Heart right ventricle (tissue), 16 donors: ENCODE data around the gene FAM219B. TPM values are rescaled to one million over a fixed set of nuclear protein-coding genes. Genes with fewer than 3 reads are reported as not detected.

Experiments
- ATAC-seq, 8 donors: fragments of 200-7000 bp; cut with Tn5 transposase; one replicate each; pipeline ENCODE4 v1.9.1; 2020; ENCODE audit warnings: mild to moderate bottlenecking in 8 of 8, moderate library complexity in 8 of 8, moderate number of reproducible peaks in 1 of 8
- DNase-seq, 2 donors: peaks; one replicate each; pipeline ENCODE4 v3.0.0-alpha.2; 2020
- H3K27ac ChIP-seq, 10 donors: fragments of 200-600 bp; sonication (generic) in 2 of 10; one replicate each; pipeline versions ENCODE4 v1.5.0 to v1.8.0; 2020 to 2022; ENCODE audit warnings: mild to moderate bottlenecking in 3 of 10
- H3K27me3 ChIP-seq, 7 donors: fragments of 200-600 bp; one replicate each; pipeline ENCODE4 v1.8.0; 2021 to 2022; ENCODE audit warnings: mild to moderate bottlenecking in 2 of 7
- H3K36me3 ChIP-seq, 9 donors: fragments of 200-600 bp; sonication (generic) in 1 of 9; one replicate each; pipeline versions ENCODE4 v1.5.0 to v1.8.0; 2020 to 2022; ENCODE audit warnings: mild to moderate bottlenecking in 2 of 9
- H3K4me1 ChIP-seq, 9 donors: fragments of 200-600 bp; sonication (generic) in 1 of 9; one replicate each; pipeline versions ENCODE4 v1.5.0 to v1.8.0; 2020 to 2022; ENCODE audit warnings: mild to moderate bottlenecking in 4 of 9
- H3K4me3 ChIP-seq, 10 donors: fragments of 200-600 bp; sonication (generic) in 2 of 10; one replicate each; pipeline versions ENCODE4 v1.5.0 to v1.8.0; 2020 to 2022; ENCODE audit warnings: mild to moderate bottlenecking in 7 of 10, moderate library complexity in 2 of 10
- H3K9me3 ChIP-seq, 11 donors: fragments of 200-600 bp in 10 of 11; sonication (generic) in 2 of 11; one replicate each; pipeline versions ENCODE4 v1.5.0 to v1.8.0; 2013 to 2022; ENCODE audit warnings: mild to moderate bottlenecking in 2 of 11, control low read depth in 1 of 11, moderate library complexity in 1 of 11
- WGBS, 2 donors: extraction: QIAGEN DNeasy Blood & Tissue Kit; methylation state at CpG; one replicate each; pipeline ENCODE4 v1.1.7; 2013; ENCODE audit warnings: inconsistent platforms in 1 of 2; 5-methylcytosine and 5-hydroxymethylcytosine counted together
- intact Hi-C, 10 donors: fragments of 100-400 bp; cut with DNase I; formaldehyde crosslinking; loops; one replicate each; pipeline versions ENCODE4 v1.11.1 to v1.14.2; 2022
- polyA plus RNA-seq, 2 donors: library from polyadenylated mRNA; stranded (reverse); fragments of 200-250 nt; gene quantifications; one replicate each; pipeline ENCODE4 v1.2.3, GENCODE V29; 2013
- total RNA-seq, 10 donors: library from RNA; stranded (reverse); fragmentation: NEBNext Ultra II Directional in 3 of 10; extraction: Animal tissue kit (Norgen Biotek cat#: 25700) in 3 of 10; gene quantifications; one replicate each; pipeline versions ENCODE4 v1.2.1 to v1.2.4, GENCODE V29; 2021 to 2023
- TF ChIP-seq, protein P1 (sequence below), 9 donors: fragments of 200-600 bp; sonication (generic) in 2 of 9; IDR thresholded peaks; one replicate each; pipeline versions ENCODE4 v1.5.0 to v1.8.0; 2021 to 2022; ENCODE audit warnings: antibody characterized with exemption in 9 of 9, mild to moderate bottlenecking in 5 of 9, moderate library complexity in 1 of 9
- donor health status: Arrhythmogenic right ventricular cardiomyopathy.
- donor health status: ischemic (EF 13 %, LVEDD 7.1; RV severe dilation, severe dysfunction).
- donor health status: healthy with polysubstance abuse.
- donor health status: DM: no; HTN: yes; CAD: no.
- donor health status: DM: no; HTN: no; CAD: no.
- donor health status: ischemic (EF 25% LVEDD 6.9; RV normal size, moderate dysfunction).
- donor health status: ischemic (EF 25% LVEDD 5.7; RV mildly dilated, moderate dysfunction).
- donor health status: healthy.
- donor health status: DM: yes; HTN: yes; CAD: no.
- donor health status: Ischemic cardiomyopathy.
- donor health status: ischemic (EF 35%, LVEDD 5.7; RV mildly dilated, moderate dysfunction).
- donor health status: nonischemic (EF 11% LVEDD 7.7; RV severe dilation, severe dysfunction).
- donor health status: DM: yes; HTN: yes; CAD: no.
- donor health status: PGD.
- donor health status: ischemic (EF 29% LVEDD 5.4; RV normal size, mild dysfunction).
- donor health status: nonischemic (EF 23%, LVEDD 6.1; RV moderate dilation, normal function).

The FAM219B gene
- total and polyA plus RNA-seq, 12 donors = 27.1 to 159 (median 95.9) TPM

DNA sequence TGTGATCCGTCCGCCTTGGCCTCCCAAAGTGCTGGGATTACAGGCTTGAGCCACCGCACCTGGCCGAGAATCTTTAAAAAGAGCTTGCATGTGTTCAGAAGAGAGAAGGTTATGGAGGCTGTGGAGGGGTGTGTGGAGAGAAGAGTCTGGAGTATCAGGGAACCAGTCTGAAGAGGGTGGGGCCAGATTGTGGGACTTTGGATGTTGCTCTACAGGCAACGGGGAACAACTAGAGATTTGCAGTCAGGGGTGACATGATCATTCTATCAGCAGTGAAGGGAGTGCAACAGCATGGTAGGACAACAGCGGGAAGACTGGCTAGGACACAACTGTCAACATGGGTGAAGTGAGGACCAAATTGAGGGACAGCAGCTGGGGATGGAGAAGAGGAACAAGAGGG, 42.4 kb downstream of the FAM219B start:
- H3K36me3 ChIP-seq = peaks cover 0 to 22% (median 0%) of the 10 kb centered on the region in 9 donors
- WGBS, 2 donors = 89 to 90% methylated on average over 6 of the region's 6 CpGs
- H3K4me3 ChIP-seq = no peak overlapping the region
- ATAC-seq (no peak), DNase-seq (no peak)
- H3K27me3 ChIP-seq = no peaks in the 10 kb centered on the region
- H3K9me3 ChIP-seq = no peaks in the 10 kb centered on the region
- peaks cover 12 to 71% (median 48%) of the 10 kb centered on the region in 9 donors for H3K4me1 ChIP-seq
- intact Hi-C loops = no loop called here
- TF ChIP-seq, protein P1, sequence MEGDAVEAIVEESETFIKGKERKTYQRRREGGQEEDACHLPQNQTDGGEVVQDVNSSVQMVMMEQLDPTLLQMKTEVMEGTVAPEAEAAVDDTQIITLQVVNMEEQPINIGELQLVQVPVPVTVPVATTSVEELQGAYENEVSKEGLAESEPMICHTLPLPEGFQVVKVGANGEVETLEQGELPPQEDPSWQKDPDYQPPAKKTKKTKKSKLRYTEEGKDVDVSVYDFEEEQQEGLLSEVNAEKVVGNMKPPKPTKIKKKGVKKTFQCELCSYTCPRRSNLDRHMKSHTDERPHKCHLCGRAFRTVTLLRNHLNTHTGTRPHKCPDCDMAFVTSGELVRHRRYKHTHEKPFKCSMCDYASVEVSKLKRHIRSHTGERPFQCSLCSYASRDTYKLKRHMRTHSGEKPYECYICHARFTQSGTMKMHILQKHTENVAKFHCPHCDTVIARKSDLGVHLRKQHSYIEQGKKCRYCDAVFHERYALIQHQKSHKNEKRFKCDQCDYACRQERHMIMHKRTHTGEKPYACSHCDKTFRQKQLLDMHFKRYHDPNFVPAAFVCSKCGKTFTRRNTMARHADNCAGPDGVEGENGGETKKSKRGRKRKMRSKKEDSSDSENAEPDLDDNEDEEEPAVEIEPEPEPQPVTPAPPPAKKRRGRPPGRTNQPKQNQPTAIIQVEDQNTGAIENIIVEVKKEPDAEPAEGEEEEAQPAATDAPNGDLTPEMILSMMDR (IDR thresholded peaks at IDR 0.05) = no peak
- no peak overlapping the region for H3K27ac ChIP-seq

GRCh38 chr15:74863239-74864056, 43.2 kb downstream of the FAM219B start:
- Histone ChIP-seq H3K27ac (peak overlapping the region in 3 of 10 donors; percentile 6 to 39 (median 21)), H3K4me3 (no peak overlapping the region), H3K4me1 (peaks cover 13 to 71% (median 46%) of the 10 kb centered on the region in 9 donors), H3K27me3 (no peaks in the 10 kb centered on the region), H3K36me3 (peaks cover 0 to 18% (median 0%) of the 10 kb centered on the region in 9 donors), H3K9me3 (no peaks in the 10 kb centered on the region)
- intact Hi-C loops = no loop called here
- WGBS, 2 donors = 74 to 81% methylated on average over 11 of the region's 11 CpGs
- TF ChIP-seq, protein P1 (IDR thresholded peaks at IDR 0.05) = no peak
- ATAC-seq = peak in 2 of 8 donors; percentile 32 to 52
- DNase-seq = no peak

DNA sequence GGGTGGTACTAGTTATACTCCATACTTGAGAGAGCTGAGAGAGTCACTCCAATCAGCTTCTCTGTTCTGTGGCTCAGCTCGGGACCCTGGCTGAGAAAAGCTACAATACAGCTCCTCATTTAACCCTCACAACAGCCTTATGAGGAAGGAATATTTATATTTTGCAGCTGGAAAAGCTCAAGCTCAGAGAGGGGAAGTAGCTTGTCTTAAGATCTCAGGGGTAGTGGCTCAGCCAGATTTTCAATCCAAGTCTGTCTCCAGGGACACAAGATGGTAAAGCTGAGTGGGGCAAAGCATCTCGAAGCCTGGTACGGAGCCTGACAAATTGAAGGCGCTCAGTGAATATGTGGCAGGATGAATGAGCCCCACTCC, 48.3 kb downstream of the FAM219B start:
- no peak overlapping the region for H3K4me3 ChIP-seq
- no peaks in the 10 kb centered on the region for H3K27me3 ChIP-seq
- peaks cover 0 to 23% (median 11%) of the 10 kb centered on the region in 9 donors for H3K36me3 ChIP-seq
- peaks cover 4 to 48% (median 42%) of the 10 kb centered on the region in 9 donors for H3K4me1 ChIP-seq
- TF ChIP-seq, protein P1 (IDR thresholded peaks at IDR 0.05) = no peak
- DNase-seq (no peak), ATAC-seq (no peak)
- intact Hi-C loops = no loop called here
- no peaks in the 10 kb centered on the region for H3K9me3 ChIP-seq
- WGBS, 2 donors = 75 to 82% methylated on average over 4 of the region's 4 CpGs
- peak overlapping the region in 1 of 10 donors; percentile 53 for H3K27ac ChIP-seq

DNA sequence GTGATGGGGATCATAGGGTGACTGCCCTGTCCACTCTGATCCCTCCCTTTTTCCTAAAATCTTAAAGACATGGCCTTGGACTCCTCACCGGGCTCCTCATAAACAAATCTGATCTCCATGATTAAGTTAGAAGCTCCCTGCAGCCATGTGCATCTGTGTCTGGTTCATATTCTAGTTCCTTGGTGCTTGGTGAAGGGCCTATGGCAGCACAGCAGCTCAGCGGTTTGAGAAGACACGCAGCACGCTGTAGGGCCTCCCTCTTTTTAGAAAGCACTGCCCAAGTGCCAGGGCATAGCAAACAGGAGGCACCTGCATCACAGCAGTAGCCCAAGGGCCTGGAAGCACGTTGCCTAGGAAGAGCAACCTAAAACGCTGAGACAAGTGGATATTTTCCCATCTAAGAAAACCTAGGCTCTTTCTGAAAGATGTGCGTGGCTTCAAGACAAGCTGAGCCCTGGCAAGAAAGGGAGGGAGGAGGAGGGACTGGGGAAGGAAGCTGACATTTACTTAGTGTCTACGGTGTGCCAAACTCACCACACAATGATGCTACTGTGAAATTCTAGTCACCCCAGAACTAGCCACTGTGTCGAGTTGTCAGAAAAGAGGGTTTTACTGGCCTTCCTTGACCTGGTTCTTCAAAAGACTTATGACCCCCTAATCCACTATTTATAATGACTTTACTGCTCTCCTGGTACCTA, 48.8 kb downstream of the FAM219B start:
- 72 to 75% methylated on average over 9 of the region's 9 CpGs for WGBS, 2 donors
- Histone ChIP-seq H3K27ac (peak overlapping the region in 1 of 10 donors; percentile 53), H3K4me1 (peaks cover 4 to 48% (median 42%) of the 10 kb centered on the region in 9 donors), H3K36me3 (peaks cover 0 to 28% (median 16%) of the 10 kb centered on the region in 9 donors), H3K9me3 (no peaks in the 10 kb centered on the region), H3K27me3 (no peaks in the 10 kb centered on the region), H3K4me3 (no peak overlapping the region)
- TF ChIP-seq, protein P1 (IDR thresholded peaks at IDR 0.05) = no peak
- intact Hi-C loops = no loop called here
- DNase-seq = no peak
- ATAC-seq = peak in 1 of 8 donors; percentile 25
